ENCODE results near the gene ANKRD65.
"Not testable (repeated sequence)": the region's sequence is repeated elsewhere in the genome, so short reads cannot be mapped to it uniquely, and the experiment has no call there.

The ANKRD65 gene

GRCh38 chr1:1415751-1416150 is 5.3 kb downstream of the ANKRD65 start:
- DNase-seq: no peak

GRCh38 chr1:1412311-1412902 is 8.7 kb downstream of the ANKRD65 start:
- DNase-seq: not testable (repeated sequence)

GRCh38 chr1:1411626-1412025 is 9.4 kb downstream of the ANKRD65 start:
- no peak for DNase-seq

GRCh38 chr1:1410238-1410637 is 10.8 kb downstream of the ANKRD65 start:
- DNase-seq: not testable (repeated sequence)

- no peak for DNase-seq
Observed at GRCh38 chr1:1407636-1408318, 13.3 kb downstream of the ANKRD65 start.

- peak; percentile 44 for DNase-seq
Observed at GRCh38 chr1:1406821-1407635, 14.0 kb downstream of the ANKRD65 start, which contains the start of gene MRPL20. MRPL20 (minus strand) TSS chr1:1407293; CDS start chr1:1407217, 76 bp downstream.

GRCh38 chr1:1406101-1406820 is 14.8 kb downstream of the ANKRD65 start:
- no peak for DNase-seq

- no peak for DNase-seq
Observed at GRCh38 chr1:1403653-1404052, 17.4 kb downstream of the ANKRD65 start.

- not testable (repeated sequence) for DNase-seq
Observed at GRCh38 chr1:1402901-1403392, 18.1 kb downstream of the ANKRD65 start.

GRCh38 chr1:1402072-1402900 is 18.8 kb downstream of the ANKRD65 start:
- DNase-seq: no peak

- DNase-seq: no peak
Observed at GRCh38 chr1:1401457-1402010, 19.5 kb downstream of the ANKRD65 start.

- no peak for DNase-seq
Observed at GRCh38 chr1:1400576-1401456, 20.3 kb downstream of the ANKRD65 start.

GRCh38 chr1:1399872-1400575 is 21.1 kb downstream of the ANKRD65 start:
- DNase-seq: no peak

GRCh38 chr1:1399187-1399871 is 21.7 kb downstream of the ANKRD65 start, which contains the start of gene CCNL2:
CCNL2 (minus strand) TSS chr1:1399335; CDS start chr1:1399306, 29 bp downstream.
- DNase-seq: peak; percentile 46

- no peak for DNase-seq
Observed at GRCh38 chr1:1398677-1399186, 22.3 kb downstream of the ANKRD65 start.

- no peak for DNase-seq
Observed at GRCh38 chr1:1397839-1398523, 23.1 kb downstream of the ANKRD65 start.

- DNase-seq: no peak
Observed at GRCh38 chr1:1395166-1395565, 25.9 kb downstream of the ANKRD65 start.

- DNase-seq: no peak
Observed at GRCh38 chr1:1394116-1394515, 27.0 kb downstream of the ANKRD65 start.

All from NCI-H2029 treated with DMSO at 0.1 percent for 48 hours (cell line).